ENCODE measurements around the gene DDB1.

DNA sequence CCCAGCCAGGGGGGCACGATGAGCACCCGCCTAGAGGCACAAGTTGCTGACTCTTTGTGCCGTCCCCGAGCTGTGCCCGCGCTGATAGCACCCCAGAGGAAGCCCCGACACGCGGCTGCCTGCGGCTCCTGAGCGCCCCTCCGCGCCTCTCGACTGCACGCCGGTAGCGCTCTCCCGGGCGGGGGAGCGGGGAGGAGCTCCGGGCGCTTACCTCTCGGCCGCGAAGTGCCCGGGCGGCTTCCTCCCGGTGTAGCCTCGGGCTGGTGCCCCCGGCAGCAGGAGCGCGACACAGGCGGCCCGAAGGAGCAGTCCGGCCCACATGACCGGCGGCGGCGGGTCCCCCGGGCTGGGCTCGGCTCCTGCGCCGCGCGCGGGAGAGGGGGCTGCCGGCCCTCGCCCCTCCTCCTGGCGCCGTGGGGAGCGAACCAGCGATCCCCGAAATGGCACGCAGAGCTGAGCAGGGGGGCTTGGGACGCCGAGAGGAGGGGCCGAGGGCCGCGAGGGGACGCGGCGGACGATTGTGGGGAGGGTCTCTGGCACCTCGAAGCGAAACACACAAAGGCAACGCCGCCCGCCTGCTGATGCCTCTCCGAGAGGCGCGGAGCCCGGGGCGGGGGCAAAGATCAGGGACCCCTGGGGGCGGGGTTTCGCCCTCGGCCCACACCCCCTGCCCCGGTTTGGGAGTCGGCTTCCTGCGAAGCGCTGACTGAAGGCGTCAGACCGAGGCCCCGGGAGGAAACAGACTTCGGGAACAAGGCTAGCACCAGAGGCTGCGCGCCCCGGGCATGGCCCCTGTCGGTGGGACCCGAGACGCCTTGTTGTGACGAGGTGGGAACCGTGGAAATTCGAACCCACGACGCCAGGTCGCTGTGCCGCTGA lies 37.9 kb downstream of the DDB1 start, which contains the start of gene VWCE:
- TF ChIP-seq L3MBTL2 (conservative IDR thresholded peaks at IDR 0.05) (no peak), BHLHE40 (IDR thresholded peaks at IDR 0.05; ENCODE audit: borderline replicate concordance) (no peak), FOXK2 (IDR thresholded peaks at IDR 0.05) (no peak), TARDBP (IDR thresholded peaks at IDR 0.05) (no peak), NFRKB (IDR thresholded peaks at IDR 0.05) (no peak), ELF4 (IDR thresholded peaks at IDR 0.05) (no peak), FOXM1 (IDR thresholded peaks at IDR 0.05; ENCODE audit: borderline replicate concordance) (no peak), ARNT (IDR thresholded peaks at IDR 0.05) (no peak), SUZ12 (IDR thresholded peaks at IDR 0.05) (no peak), SP1 (IDR thresholded peaks at IDR 0.05) (no peak), HDGF (IDR thresholded peaks at IDR 0.05; ENCODE audit: borderline replicate concordance) (no peak), CTBP1 (IDR thresholded peaks at IDR 0.05; ENCODE audit: borderline replicate concordance) (no peak)
- TF ChIP-seq, protein P1, sequence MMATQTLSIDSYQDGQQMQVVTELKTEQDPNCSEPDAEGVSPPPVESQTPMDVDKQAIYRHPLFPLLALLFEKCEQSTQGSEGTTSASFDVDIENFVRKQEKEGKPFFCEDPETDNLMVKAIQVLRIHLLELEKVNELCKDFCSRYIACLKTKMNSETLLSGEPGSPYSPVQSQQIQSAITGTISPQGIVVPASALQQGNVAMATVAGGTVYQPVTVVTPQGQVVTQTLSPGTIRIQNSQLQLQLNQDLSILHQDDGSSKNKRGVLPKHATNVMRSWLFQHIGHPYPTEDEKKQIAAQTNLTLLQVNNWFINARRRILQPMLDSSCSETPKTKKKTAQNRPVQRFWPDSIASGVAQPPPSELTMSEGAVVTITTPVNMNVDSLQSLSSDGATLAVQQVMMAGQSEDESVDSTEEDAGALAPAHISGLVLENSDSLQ (IDR thresholded peaks at IDR 0.05), result no peak
